GM18511 (cell line): ENCODE measurements around the gene DRAXIN.
"Not testable (repeated sequence)": the region's sequence is repeated elsewhere in the genome, so short reads cannot be mapped to it uniquely, and the experiment has no call there.

Source experiments
- ATAC-seq: cut with Tn5 transposase; IDR thresholded peaks from one replicate; pipeline ENCODE4 v1.9.1; 2021; ENCODE audit warnings: mild to moderate bottlenecking, moderate library complexity; ENCODE audit not compliant: unreplicated experiment

Gene DRAXIN, protein sequence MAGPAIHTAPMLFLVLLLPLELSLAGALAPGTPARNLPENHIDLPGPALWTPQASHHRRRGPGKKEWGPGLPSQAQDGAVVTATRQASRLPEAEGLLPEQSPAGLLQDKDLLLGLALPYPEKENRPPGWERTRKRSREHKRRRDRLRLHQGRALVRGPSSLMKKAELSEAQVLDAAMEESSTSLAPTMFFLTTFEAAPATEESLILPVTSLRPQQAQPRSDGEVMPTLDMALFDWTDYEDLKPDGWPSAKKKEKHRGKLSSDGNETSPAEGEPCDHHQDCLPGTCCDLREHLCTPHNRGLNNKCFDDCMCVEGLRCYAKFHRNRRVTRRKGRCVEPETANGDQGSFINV

GRCh38 chr1:11691302-11691914, at the start of gene DRAXIN:
Gene DRAXIN (plus strand): TSS chr1:11691710. CDS start chr1:11706259, 14,549 bp downstream.
- ATAC-seq, result no peak

DNA sequence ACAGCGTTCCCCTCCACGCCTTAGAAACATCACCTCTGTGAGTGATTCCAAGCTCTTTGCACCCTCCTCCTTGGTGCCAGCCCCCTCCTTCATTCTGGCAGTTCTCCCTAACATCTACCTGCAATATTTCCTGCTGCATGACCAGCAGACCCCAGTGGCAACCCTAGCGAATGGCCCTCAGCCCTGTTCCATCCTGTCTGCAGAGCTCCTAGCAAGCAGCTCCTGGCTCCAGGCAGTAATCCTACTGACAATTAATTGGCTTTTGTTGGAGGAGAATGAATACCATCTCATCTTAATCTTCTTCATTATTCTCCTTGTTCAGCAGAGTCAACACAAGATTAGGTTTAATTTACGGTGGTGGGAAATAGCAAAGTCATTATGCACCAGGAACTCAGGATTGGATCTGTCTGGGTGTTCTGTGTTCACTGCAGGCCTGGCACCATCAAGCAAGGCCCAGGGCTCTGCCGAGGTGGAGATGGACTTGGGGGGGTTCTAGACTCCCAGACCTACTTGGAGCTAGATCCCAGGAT, 49.7 kb upstream of the DRAXIN start:
- no peak for ATAC-seq

GRCh38 chr1:11642418-11643017, 49.0 kb upstream of the DRAXIN start:
- ATAC-seq, result not testable (repeated sequence)

DNA sequence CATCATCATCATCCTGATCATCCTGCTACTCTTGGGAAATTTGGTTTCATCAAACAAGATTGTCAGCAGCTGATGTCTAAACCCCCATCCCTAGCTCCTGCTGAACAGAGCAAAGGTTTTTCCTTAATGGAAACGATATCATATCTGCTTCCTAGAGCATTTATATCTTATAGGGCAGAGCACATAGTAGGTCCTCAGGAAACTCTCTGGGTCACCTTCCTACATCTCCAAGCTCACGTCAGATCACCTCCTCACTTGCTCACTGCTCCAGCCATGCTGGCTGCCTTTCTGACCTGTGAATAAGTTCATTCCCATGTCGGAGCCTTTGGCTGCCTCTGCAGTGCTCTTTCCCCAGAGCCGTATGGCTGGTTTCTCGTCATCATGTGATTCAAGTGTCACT, 47.7 kb upstream of the DRAXIN start:
- no peak for ATAC-seq

DNA sequence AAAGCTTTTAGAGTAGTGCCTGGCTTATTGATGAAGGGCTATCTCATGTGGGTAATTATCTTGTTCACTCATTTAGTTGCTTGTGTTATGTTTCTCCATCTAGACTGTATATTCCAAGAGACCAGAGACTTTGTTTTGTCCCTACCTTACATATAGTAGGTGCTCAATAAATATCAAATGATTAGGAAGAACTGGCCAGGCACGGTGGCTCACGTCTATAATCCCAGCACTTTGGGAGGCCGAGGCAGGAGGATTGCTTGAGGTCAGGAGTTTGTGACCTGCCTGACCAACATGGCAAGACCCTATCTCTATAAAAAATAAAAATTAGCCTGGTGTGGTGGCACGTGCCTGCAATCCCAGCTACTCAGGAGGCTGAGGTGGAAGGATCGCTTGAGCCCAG, 46.2 kb upstream of the DRAXIN start:
- ATAC-seq, result no peak

GRCh38 chr1:11645670-11646265, 45.7 kb upstream of the DRAXIN start:
- no peak for ATAC-seq

GRCh38 chr1:11646317-11646716, 45.2 kb upstream of the DRAXIN start:
- no peak for ATAC-seq

DNA sequence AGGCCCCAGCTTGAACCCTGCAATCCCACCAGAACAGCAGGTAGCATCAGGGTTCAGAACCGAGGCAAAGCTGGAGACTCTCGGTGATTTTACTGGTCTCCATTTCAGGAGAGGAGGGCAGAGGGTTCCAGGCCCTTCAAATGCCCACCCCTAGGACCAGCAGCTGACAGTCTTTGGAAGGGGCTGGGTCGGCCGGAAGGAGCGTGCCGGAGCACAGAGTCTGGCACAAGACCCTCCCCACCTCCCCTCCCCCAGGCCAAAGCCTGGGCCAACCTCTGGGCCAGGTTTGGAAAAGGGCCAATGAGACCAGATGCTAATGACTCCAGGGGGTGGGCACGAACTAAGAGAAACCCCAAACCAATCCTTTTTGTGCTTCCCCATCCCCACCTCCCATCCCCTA, 44.2 kb upstream of the DRAXIN start:
- no peak for ATAC-seq

DNA sequence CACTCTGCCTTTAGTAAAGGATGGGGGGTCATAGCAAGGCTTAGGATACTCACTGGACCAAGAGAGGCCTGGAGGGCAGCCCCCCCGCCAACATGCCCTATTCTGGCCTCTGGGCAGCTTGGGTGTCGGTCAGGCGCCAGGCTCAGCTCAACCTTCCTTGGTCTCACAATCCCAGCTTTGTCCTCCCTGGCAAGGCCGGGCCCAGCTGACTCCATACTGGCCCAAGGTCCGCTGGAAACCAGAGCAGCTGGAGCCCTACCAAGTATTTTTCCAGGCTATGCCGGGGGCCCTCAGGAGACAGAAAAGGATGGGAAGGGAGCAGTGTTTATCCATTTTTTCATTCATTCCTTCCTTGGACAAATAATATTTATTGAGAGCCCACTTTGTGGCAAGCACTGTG, 43.5 kb upstream of the DRAXIN start:
- no peak for ATAC-seq

DNA sequence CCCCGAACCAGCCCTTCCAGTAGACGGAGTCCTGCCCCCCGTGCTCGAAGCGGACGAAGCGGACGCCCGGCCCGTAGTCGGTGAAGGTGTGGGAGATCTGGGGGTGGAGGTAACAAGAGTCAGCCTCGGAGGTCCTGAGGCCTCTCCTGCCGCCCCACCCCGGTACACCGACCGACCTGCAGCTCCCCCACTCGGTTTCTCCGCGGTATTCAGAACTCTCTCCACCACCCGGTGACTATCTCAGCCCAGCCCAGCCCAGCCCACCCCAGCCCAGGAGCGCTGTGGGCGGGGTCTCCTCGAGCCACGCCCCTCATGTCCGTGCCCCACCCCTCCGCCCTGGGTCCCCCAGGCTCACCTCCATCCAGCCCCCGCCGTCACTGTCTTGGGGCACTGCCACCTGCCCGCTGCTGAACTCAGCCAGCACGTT, 42.8 kb upstream of the DRAXIN start:
- ATAC-seq, result no peak

DNA sequence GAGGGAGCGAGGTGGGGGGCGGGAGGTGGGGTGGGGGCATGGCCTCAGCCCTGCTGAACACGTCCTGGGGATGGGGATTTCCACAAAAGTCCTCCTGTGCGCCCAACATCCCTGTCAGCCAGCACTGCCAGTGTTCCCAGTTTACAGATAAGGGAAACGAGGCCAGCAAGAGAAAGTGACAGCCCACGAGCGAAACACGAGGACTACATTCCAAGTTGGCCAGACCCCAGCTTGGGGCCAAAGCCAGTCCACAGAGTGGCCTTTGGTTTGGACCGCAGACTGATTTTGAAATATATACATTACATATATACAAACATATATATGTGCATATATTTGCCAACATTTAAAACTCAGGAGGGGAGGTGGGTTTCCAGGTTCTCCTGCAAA, 42.3 kb upstream of the DRAXIN start:
- no peak for ATAC-seq

- no peak for ATAC-seq
Measured at GRCh38 chr1:11649624-11650330, 41.7 kb upstream of the DRAXIN start.

DNA sequence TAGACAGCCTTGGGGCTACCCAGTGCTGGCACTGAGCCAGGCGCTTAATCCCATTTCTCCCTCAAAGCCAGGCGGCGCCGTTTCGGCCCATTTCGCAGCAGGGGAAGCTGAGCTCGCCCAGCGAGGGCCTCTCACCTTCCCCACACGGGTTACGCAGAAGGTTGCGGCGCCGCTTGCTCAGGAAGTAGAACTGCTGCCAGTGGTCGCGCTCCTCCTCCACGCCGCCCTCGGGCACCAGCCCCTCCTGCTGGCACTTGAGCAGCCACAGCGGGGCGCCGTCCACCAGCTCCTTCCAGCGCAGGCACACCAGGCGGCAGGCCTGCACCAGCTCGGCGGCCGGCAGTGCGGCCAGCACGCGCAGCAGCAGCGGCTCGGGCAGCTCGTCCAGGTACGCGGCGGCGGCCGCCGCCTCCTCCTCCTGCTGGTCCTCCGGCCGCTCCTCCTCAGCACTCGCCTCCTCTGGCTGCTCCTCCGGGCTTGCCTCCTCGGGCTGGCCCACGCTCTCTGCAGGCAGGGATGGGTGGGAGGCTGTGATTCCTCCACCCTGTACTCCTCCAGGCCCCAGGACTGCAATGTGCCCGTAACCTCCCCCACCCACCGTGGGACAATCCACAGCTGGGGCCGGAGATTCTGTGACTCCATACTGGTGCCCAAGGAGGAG, 41.0 kb upstream of the DRAXIN start:
- no peak for ATAC-seq

DNA sequence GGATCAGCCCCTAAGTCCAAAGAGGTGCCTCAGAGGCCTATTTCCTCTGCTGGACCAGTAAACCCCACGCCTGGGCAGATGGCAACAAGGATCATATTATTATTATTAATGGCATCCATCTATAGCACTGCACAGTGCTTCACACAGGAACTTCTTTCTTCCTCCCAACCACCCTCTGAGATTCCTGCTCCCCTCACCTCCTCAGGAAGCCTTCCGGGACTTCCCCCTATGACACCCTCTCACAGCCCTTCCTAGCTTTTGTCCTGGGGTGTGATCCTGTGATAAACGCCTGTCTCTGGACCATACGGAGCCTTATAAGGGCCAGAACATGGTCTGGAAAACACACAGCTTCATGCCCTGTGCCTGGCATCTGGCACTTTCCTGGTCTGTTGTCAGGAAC, 40.5 kb upstream of the DRAXIN start:
- no peak for ATAC-seq

GRCh38 chr1:11652203-11652780, 39.2 kb upstream of the DRAXIN start:
- no peak for ATAC-seq

DNA sequence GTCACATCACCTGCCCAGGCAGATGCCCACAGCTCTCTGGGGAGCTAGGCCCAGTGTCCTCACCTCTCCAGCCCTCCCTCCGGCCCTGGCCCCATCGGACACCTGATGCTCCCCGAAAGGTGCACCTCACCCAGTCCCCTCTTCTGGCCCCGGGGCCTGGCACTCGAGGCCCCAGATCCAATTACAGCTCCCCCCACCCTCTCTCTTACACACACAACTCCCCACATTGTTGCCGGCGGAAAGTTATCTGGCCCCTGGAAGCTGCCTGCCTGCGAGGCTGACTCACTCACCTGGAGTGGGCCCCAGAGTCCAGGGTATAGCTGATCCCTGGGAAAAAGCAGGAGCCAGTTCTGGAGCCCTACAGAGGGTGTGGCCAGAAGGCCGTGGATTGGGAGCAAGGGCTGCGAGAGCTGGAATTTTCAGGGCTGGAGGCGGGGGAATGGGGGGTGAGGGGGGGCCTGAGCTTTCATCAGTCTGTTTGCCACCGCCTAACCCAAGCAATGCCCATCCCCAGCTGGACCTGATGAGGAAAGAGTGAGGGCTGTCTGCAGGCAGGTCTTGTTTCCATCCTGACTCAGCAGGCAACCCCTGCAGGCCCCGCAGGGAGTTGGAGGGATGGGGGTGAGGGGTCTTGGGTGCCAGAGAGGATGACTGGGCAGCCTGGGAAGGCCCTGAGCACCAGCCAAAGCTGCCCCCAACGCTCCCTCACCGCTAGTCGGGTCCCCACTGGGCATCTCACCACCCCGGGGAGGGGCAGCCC, 38.2 kb upstream of the DRAXIN start:
- no peak for ATAC-seq

- no peak for ATAC-seq
Measured at GRCh38 chr1:11653861-11654136, 37.7 kb upstream of the DRAXIN start.

- peak; percentile 56 for ATAC-seq
Measured at GRCh38 chr1:11654137-11654938, 37.2 kb upstream of the DRAXIN start, which contains the start of the genes FBXO2 and FBXO44. Gene FBXO2 (minus strand): TSS chr1:11654429. CDS start chr1:11654340, 89 bp downstream. Gene FBXO44 (plus strand): TSS chr1:11654877. CDS start chr1:11655836, 959 bp downstream.
